GM12872 (cell line): ENCODE data around the gene SERTAD4.

ENCODE experiments used
- TF ChIP-seq, protein P1 (sequence below): IDR thresholded peaks from 3 replicates; pipeline ENCODE4 v1.5.1; 2011; ENCODE audit warnings: low read depth, mild to moderate bottlenecking, low read length, moderate library complexity; ENCODE audit not compliant: insufficient read depth

SERTAD4 gene

DNA sequence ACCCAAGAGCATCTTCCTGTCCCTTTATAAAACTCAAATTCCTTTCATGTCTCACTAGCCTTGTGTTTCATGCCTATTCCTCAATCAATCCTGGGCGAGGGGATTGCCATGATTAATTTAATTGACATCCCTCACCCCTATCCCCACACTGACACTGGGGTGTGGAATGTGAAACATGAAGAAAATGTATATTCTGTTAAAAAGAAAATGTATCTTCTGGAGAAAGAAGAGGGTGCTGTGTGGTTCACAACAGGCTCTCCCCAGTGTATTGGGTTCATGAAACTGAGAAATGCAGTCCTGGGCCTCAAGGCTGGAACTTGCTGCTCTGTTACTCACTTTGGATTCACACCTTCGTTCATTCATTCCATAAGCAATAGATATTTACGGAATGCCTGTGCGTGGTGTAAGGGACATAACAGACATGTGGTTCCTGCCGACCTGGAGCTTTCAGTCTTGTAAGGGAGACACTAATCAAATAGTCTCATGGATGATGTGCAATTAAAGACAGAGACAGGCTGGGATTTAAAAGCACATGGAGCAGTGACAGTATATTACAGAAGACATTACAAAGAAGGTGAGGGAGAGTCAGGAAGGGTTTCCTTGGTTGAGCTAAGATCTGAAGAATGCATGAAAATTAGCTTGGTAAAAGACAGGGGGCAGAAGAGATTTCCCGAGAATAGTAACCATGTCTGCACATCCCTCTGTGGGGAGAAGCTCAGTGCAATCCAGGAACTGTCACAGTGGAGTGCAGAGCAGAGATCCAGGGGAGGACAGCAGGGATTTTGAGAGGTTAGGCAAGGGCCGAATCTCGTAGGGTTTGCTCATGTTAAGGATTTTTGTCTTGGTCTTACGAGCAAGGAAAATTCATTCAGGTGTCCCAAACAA is 32.1 kb downstream of the SERTAD4 start:
- TF ChIP-seq, protein P1, sequence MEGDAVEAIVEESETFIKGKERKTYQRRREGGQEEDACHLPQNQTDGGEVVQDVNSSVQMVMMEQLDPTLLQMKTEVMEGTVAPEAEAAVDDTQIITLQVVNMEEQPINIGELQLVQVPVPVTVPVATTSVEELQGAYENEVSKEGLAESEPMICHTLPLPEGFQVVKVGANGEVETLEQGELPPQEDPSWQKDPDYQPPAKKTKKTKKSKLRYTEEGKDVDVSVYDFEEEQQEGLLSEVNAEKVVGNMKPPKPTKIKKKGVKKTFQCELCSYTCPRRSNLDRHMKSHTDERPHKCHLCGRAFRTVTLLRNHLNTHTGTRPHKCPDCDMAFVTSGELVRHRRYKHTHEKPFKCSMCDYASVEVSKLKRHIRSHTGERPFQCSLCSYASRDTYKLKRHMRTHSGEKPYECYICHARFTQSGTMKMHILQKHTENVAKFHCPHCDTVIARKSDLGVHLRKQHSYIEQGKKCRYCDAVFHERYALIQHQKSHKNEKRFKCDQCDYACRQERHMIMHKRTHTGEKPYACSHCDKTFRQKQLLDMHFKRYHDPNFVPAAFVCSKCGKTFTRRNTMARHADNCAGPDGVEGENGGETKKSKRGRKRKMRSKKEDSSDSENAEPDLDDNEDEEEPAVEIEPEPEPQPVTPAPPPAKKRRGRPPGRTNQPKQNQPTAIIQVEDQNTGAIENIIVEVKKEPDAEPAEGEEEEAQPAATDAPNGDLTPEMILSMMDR = 0 out of 3 replicates have a peak, but pooled peaks have one; percentile 1

DNA sequence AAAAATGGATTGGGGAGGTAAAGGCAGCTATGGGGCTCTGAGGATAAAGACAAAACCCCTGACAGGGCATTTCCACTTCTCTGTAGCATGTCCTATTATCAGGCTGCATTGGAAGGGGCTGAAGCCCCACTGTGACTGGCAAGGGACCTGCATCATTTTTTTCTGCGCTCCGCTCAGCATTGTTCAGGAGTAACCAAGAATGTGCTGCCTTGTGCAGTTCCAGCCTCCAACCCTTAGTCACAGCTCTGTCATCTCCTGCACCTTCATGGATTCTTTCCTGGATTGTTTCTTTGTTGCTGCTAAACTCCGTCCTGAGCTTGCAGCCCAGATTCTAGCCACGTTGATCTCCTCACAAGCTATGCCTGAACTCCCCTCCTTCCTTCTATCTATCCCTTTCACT is 37.4 kb downstream of the SERTAD4 start:
- TF ChIP-seq, protein P1 = no peak

DNA sequence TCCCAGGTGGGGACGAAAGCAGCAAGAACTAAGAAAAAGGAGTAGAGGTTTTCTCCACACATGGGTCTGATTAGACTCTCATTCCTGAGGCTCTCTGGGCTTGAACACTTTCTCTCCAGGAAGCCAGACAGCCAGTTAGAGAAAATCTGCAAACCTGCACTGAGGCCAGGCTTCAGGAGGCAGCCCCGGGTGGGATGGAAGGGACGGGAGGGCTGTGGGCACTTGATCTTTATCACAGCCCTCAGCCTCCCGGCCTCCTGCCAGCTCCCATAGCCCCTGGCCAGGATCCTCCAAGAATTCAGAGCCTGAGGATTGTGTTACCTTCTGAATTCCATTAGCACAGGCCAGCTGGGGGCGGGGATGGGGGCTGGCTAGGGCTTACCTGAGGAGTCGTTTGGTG is 40.1 kb downstream of the SERTAD4 start:
- TF ChIP-seq, protein P1 = no peak

DNA sequence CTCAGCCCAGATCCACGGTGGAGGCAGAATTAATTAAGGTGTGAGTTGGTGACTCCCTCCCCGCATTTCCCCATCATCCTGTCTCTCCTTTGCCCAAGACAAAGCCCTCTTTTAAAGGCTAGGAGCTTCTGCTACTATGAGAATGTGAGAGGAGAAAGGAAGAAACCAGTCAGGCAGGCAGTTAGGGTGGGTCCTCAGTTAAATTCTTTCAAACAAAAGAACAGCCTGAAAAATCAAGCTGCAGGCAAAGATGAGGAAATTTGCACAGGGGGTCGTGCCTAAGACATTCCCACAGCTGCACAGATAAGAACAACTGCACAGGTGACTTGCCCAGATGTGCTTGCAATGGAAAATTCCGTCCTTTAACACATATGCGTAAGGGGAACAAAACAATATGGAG is 47.6 kb downstream of the SERTAD4 start:
- TF ChIP-seq, protein P1 = no peak

DNA sequence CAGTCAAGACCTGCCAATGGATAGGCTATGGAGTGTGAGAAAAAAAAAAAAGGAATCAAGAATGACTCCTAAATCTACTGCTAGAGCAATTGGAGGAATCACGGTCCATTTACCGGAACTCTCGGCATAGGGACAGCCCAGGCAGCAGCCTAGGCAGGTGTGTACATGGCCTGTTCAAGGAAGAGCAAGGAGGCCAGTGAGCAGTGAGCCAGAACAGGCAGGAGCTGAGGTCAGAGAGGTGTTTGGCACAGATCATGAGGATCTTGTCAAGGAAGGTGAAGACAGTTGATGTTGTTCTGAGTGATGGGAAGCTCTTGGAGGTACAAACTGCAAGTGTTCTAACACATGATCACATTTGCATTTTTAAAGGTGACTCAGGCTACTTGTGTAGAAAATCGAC is 55.5 kb downstream of the SERTAD4 start:
- TF ChIP-seq, protein P1 = no peak

DNA sequence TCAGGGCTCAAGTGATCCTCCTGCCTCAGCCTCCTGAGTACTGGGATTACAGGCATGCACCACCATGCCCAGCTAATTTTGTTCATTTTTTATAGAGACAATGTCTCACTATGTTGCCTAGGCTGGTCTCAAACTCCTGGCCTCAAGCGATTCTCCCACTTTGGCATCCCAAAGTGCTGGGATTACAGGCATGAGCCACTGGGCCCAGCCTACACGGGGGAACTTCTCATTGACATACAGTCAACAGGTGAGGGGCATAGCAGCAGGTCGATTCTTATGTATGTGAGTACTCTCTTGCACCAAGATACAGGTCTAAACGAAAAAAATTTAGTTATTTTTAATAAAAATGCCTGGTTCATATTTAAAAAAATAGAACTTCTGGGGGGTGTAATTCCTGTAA is 56.7 kb downstream of the SERTAD4 start:
- TF ChIP-seq, protein P1 = no peak

DNA sequence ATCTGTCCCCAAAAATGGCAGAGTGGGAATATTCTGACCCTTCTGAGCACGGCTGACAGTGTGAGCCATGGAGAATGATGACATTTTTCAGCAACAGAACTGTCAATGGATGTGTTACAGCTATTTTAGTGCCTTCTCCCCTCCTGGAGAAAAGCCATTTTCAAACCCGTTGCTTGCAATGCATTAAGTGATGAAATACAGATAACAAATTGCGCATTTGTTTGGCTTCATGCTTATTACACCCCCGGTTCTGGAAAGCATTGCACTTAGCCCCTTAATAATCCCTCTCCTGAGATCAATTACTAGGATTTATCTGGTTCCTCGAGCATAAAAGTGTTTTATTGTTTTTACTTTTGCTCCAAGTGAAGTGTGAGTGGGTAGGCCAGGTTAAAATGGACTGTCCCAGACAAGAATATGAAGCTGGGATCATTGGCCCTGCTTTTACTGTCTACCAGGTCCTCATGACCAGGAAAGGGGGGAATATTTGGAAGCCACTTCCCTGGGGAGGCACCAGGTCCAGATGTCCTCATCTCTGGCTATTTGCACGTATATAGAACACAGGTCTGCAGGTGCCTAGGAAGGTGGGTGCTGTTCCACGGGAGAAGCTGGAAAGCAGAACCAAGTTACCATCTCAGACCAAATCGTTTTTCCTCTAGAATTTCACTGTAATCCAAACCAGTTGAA is 58.6 kb downstream of the SERTAD4 start:
- TF ChIP-seq, protein P1 = no peak
